GM18909 (cell line): ENCODE data around the gene CDH4.

Experiments
- ATAC-seq: cut with Tn5 transposase; IDR thresholded peaks from one replicate; pipeline ENCODE4 v1.9.1; 2021; ENCODE audit warnings: mild to moderate bottlenecking; ENCODE audit not compliant: unreplicated experiment, poor library complexity

The CDH4 gene

DNA sequence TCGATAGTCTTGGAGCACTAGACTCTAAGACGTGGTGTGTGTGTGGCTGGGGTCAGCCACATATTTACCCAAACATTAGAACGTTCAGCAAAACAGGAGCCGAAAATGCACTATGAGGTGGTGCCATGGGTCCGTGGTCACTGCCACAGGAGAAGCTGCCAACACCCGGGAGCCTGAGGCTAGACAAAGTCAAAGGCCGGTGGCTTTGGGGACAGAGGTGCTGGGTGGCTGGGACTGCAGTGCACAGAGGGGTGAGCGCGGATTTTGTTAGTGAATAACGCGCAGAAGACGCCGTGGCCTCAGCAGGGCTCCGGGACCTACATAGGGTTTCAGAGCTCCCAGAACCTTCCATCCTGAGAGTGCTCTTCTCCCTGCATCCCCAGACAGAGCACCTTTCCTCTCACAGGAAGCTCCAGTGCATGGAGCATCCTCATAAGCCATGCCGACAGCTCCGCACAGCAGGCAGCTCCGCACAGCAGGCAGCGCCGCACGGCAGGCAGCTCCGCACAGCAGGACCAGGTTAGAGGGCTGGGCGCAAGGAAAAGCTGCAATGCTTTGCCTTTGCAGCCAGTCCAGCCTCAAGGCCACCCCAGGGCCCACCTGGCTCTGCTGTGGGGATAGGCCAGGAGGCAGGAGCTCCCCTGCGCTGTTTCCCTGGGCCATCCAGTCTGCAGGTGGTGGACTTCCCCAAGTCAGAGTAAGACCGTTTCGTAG lies 509.5 kb downstream of the CDH4 start:
- no peak for ATAC-seq

DNA sequence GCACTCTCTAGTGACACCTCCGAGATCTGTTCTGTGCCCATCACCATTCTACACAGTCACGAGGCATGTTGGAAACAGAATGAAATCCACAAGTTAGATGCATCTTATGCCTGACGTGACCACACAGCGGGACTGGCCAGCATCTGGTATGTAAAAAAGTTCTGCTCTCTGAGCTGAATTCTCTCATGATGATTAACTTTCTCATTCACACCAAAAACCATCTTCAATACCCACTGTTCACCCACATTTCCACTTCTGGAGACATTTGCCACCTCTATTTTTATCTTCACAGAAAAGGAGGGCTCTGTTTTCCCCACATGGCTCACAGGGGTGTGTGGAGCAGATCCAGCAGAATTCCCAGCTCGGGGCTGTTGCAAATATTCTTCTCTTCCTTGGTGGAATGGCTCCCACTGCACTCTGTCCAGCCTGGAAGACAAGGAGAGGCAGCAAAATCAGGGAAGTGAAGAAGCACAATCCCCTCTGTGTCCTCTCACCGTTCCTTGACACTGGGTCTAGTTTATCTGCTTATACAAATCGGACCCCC lies 510.2 kb downstream of the CDH4 start:
- no peak for ATAC-seq

DNA sequence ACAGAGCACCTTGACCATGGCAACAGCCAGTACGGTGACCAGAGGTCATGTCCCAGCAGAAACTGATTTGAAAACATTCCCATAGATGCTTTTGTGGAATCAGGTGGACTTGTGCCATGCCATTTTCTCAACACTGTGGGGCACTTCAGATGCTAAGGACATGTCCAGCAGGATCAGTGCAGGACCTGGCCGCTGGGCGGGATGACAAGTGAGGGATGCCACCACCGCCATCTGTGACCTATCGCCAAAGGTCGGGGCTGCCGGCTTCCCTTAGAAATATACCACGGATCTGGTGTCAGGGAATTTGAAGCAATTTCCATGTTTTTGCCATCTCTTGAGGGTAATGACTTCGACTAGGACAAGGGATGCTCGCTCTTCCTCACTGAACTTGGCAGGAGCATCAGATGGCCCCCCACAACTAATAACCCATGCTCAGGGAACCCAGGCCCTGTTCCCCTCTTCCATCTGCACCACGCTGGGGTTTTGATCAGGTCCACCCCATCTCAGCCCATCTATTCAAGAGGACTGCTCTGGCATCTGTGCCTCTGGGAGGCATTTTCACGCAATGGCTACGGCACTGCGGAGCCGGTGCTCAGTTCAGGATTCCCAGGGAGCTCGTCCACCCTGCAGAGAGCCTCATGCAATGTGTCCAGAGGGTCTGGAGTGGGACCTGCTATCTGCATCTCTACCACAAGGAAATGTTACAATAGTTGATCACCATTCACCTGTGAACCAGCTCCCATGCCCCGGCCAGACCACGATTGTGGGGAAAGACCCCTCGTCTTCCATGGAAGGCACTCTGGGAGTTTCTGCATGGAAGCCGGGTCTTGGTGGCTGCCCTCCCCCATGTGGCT lies 511.1 kb downstream of the CDH4 start:
- ATAC-seq, result no peak

DNA sequence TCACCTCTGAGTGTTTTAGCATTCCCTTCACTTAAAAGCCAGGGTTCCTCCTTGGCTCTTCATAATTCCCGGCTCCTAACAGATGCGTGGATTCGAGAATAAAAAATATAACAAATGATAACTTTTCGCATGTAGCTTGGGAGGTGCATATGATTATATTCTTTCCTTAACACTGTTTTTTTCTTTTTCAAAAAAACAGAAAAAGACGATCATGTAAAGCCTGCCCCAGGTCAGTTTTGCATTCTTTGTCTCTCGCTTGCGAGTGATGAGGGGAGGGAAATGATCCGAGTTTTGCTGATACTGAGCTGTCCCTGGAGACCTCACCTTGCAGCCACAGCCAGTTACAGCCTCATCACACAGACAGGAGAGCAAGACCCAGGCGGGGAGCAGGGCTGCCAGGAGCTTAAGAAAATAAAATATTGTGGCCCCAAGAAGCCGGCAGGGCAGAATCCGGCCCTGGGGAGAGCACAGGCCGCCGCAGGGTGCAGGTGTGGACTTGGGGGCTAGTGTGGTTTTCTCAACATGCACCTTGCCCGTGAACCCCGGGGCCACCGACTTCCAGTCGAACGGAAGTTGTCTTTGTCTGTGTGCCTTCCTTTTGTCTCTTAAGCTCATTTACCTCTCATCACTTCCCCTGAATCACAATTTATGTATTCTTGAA lies 511.8 kb downstream of the CDH4 start:
- no peak for ATAC-seq

DNA sequence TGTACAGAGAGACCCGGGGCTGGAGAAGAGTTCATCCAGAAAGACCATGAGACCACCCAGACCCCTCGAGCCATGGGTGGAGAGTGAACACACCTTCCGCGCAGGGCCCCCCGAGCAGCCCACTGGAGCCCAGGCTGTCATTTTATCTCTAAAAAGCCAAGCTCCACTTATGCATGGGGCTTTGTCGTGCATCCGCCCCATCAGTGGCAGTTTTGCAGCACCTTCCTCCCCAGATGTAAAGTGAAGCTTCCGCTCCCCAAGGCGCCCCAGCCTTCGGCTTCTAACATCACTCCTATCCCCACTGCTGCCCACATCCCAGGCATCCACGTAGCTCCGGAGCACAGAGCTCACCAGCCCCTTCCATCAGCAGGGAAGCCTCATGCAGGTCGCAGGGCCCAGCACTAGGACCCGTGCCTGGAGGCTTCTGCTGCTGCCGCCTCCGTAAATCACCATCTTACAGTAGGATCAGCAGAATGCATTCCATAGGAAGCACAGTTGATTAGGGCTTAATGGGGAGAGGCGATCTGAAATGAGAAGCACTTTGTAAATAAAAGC lies 512.5 kb downstream of the CDH4 start:
- no peak for ATAC-seq

DNA sequence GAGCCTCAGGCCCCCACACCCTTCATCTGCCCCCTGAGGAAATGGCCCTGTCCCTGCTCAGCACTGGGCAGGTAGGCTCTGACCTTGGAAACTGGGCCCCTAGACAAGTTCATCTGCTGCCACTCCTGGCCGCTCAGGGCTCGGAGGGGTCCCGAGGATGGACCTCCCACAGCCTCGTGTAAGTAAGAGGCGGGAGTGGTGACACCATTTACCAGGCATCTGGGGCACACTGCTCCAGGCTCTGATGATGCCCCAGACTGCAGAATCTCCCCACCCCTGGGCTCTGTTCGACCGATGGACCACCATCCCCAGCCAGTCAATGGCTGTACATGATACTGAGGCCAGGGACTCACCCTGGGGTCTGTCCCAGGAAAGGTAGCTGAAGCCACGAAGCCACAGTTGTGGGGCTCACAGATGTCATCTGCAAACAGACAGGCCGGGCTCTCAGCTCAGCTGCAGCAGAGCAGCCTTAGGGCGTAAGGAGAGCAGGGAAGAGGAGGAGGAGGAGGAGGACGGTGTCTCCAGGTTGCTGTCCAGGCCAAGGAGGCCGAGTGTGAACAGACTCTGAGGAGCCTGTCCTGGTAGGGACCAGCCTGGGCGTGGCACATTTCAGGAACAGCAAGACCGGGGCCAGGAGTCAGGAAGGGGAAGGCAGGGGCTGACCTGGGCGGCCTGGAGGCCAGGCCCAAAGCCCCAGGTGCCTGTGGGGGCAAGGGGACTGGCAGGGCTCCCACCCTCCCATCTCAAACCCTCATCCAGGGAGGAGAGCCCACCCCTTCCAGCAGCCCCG lies 513.2 kb downstream of the CDH4 start:
- ATAC-seq, result no peak

DNA sequence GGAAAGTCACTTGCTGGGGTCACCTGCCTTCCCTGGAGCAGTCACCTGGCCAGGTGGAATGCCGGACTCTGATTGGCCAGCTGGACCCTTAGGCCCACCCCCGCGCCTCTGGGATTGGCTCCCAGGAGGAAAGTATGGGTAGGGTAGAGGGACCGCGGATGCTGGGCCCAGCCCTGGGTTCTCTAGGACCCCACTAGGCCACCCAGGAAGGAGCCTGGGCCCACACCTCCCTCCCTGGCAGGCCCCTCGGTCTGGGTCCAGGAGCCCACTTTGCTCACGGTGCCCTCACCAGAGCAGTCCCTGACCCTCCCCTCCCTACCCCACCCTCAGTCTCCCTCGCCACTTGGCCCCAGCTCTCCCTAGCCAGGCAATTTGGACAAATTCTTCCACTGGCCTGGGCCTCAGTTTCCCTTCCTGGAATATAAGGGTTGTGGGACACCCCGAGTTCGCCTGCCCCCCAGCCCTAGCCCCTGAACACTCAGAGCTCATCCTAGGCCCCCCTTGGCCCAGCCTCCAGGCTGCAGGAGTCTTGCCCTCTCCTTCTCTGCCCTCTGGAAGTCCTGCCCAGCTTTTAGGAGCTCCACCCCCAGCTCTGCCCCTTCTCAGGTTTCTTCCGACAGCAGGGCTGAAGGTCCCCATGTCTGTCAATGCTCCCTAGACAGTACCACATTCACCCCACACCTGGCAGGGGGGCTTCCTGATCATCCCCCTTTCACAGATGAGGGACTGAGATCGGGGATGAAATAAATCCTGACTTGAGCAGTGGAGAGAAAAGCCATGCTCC lies 514.0 kb downstream of the CDH4 start:
- ATAC-seq, result no peak

DNA sequence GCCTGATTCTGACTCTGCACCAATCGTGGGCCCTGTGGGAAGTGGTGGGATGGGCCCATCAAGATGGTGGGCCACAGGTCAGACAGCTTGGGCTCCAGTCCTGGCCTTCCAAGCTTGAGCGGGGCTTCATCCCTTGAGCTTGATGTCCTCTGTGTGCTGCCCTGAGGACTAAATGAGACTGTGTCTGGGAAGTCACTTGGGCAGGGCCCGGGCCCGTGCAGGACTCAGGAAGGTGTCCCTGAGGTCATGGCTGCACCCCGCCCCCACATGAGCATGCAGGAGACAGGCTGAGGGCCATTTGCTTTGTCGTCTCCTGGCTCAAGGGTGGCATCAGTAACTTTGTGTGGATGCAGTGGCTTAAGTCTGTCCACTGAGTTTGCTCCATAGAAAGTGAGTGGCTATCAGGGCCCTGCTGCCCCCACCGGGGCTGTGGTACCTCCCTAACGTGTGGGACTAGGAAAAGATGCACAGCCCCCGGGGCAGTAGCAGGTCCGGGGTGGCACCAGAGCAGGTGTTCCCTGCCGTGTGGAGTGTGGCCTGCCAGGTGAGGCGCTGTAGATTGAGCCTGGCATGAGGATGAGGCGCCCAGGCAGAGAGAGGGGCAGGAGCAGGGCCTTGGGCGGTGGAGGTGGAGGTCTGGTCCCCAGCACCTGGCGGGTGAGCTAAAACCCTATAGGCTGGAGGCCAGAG lies 515.0 kb downstream of the CDH4 start:
- no peak for ATAC-seq

DNA sequence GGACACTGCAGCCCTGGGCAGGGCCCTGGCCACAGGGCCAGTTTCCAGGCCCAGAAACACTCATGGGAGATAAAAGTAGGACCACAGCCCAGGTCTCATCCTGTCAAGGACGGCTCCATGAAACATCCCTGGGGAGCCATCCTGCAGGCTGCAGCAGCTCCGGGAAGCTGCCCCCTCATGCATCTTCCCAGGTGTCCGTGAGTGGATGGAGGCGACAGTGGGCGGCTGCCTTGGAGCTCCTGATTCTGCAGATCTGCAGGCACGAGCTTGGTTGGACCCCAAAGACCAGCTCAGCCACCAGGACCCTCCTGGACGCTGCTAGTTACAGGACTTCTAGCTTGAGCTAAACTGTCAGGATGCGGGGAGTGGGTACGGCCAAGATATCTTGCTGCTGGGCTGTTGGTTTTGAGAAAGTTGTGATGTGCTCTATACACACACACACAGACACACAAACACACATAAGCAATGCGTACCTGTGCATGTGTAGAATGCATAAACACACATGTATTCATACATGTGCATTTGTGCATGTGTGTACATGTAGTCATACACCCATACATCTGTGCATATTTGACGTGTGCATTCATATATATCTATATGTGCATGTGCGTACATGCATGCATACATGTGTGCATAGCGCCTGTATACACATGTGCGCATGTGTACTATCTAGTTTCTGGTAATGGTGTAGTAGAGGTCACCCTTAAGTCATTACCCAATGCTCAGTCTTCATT lies 515.9 kb downstream of the CDH4 start:
- ATAC-seq, result no peak

DNA sequence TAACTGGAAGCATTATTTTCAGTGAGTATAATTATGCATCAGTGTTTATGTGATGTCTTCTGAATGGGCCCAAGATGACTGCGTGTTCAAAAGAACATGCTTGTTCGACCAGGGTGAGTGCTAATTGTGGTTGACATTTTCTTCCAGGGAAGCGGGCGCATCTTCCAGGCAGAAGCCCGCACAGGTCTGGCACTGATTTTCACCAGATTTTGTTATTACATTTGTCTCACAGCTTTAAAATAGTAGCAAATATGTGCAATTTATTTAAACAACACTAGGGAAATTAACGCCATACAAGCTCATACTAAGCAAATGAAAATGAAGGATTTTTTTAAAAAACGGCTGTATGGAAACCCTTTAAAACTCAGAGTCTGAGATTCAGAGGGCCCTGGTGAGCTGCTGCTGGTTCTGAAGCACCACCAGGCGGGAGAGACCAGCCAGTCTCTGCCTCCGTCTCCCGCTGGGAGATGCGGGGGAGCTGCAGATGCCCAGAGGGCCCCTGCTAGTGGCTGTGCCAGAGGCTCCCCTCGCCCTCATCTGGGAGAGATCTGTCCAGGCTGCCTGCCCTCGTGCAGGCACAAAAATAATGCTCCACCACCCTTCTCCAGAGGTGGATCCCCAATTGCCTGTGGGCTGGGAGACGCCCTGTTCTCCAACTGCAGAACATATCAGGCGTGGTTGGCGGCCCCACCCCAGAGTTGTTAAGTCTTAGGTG lies 516.7 kb downstream of the CDH4 start:
- no peak for ATAC-seq

DNA sequence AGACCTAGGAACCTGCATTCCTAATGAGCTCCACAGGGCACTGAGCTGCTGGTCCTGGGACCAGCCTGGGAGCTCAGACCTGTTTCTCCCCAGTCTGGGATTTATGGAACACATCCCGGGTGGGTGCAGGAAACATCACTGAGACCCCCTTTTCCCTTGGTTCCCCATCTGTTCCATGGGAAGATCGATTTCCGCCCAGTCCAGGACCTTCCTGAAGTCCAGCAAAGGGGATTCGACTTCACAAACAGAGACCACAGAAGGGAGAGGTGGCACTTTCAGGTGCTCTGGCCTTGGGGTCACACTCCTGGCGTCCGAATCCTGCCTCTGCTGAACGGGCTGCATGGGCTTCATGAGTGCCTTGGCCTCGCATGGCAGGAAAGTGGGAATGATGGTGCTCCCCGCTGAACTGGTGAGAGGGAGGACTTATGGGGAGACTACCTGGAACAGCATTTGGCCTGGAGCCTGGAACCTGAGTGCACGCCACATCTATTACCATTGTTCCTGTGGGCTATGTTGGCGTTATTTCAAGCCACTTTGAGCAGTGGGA lies 517.3 kb downstream of the CDH4 start:
- ATAC-seq, result no peak

DNA sequence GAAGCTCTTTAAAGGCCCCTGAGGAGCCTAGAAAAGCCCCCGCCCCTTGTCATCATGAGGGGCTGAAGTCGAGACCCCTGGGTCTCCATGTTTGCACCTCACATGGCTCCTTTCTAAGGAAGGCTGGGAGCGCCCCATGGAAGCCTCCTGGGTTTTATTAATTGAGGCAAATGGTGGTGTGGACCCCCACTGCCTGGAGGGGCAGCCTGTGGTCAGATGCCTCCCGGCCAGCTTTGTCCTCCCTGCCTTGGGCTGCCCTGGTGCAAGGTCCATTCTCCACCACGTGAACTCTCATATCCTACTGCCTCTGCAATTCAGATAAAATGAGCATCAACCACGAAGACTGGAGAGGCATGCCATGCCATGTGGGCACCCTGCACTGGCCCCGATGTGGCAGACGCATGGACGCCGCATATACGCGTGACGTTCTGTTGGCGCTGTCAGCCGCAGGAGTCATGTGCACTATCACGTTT lies 518.1 kb downstream of the CDH4 start:
- ATAC-seq, result no peak

DNA sequence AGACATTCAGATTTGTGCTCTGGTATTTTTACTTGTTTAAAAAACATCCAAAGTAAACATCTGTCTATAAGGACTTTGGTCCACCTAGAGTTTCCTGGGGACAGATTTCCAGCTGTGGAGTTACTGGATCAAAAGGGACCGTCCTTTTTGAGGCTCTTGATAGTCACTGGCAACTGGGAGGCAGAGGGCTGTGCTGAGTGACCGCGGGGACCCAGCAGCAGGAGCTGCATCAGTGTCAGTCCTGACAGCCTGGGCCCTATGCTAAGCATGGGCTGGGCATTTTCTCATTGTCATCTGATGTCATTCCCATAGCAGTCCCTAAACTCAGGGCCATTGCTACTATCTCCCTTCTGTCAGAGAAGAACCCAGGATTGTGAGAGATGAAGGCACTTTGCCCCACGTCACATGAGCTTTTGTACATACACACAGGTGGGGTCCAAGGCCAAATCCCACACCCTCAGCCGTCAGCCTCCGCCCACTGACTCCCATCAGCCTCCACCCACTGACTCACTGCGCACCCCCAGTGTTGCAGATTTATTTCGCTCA lies 519.8 kb downstream of the CDH4 start:
- no peak for ATAC-seq

DNA sequence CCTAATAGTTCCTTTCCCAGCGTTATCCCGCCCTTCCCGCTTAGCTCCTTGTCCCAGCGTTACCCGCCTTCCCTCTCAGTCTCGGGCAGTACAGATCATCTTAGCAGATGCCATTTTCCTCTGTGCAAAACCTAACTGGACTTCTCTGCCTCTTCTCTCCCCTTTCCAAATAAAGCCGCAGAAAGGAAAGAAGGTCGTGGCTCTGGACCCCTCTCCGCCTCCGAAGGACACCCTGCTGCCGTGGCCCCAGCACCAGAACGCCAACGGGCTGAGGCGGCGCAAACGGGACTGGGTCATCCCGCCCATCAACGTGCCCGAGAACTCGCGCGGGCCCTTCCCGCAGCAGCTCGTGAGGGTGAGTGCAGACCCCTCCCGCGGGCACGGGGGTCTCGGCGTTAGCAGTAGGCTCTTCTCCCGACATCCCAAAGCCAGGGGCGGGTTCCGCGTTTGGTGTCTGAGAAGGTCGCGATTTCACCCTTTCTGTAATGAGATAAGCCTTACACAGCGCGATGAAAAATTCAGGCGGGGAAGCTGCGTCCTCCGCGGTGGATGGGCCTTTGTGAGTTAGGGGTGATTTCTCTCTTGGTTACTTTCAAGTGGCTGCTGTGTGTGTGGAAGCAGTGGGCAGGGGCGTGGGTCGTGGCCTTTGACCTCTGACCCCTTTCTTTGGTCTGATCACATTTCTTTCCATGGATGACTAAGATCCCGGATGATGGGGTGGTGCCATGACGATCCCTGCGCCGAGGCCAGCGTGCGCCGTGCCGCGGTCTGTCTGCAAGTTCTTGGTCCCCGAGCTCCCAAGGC lies 521.0 kb downstream of the CDH4 start:
- no peak for ATAC-seq

DNA sequence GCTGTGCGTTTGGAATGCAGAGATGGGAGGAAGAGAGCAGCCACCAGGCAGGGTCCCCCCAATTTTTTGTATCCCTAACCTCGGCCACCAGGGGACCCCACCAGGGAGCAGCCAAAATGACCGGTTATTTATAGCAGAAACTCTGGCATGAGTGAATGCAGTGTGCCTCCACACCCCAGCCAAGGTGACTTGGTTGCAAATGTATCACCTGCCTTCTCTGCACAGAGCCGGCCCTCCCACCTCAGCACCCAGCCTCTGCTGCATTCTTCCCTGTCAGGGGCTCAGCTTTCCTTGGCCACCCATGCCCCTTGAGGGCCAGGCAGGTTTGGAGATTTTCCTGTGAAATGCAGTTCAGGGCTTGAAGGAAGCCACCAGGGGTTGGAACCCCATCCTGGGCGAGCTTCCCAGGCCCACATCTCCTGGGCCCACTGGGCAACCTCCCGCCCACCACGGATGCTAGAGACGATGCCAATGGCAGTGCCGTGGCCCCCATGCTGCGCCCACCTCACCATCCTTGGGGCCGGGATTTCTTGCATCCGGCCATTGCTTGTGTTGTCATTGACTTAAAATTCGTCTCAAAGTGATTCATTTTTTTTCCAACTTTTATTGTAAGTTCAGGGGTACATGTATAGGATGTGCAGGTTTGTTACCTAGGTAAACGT lies 522.0 kb downstream of the CDH4 start:
- no peak for ATAC-seq
